AG04449 (cell line): Measurements from ENCODE around the gene SYTL1.
A peak's percentile ranks its signal among the peaks of the same experiment; 100 is the strongest.
"Not testable (repeated sequence)": the region's sequence is repeated elsewhere in the genome, so short reads cannot be mapped to it uniquely, and the experiment has no call there.

Experiments
- CTCF ChIA-PET: fragments of 350-600 bp; formaldehyde crosslinking; extraction: SDS; loops from one replicate; lab custom pipeline; 2021; ENCODE audit warnings: antibody characterized with exemption; lab: Yijun Ruan, JAX
- POLR2A ChIA-PET: fragments of 400-600, 350-600 bp; formaldehyde crosslinking; extraction: SDS; loops from one replicate; lab custom pipeline; 2020; ENCODE audit warnings: antibody characterized with exemption, inconsistent platforms; lab: Yijun Ruan, JAX
- DNase-seq: peaks from one replicate; pipeline ENCODE4 v3.0.0-alpha.2; 2010; ENCODE audit warnings: low read depth, low spot score
- H3K4me3 ChIP-seq: 2 replicates; pipeline ENCODE4 v1.5.1; 2011; ENCODE audit warnings: low read depth, mild to moderate bottlenecking, control low read depth, low read length
- CTCF ChIP-seq: IDR thresholded peaks from one replicate; pipeline ENCODE4 v1.5.1; 2011; ENCODE audit warnings: mild to moderate bottlenecking, moderate library complexity, low read length, control low read depth, inconsistent platforms; ENCODE audit not compliant: insufficient read depth; ENCODE audit errors: missing control alignments

Gene SYTL1

DNA sequence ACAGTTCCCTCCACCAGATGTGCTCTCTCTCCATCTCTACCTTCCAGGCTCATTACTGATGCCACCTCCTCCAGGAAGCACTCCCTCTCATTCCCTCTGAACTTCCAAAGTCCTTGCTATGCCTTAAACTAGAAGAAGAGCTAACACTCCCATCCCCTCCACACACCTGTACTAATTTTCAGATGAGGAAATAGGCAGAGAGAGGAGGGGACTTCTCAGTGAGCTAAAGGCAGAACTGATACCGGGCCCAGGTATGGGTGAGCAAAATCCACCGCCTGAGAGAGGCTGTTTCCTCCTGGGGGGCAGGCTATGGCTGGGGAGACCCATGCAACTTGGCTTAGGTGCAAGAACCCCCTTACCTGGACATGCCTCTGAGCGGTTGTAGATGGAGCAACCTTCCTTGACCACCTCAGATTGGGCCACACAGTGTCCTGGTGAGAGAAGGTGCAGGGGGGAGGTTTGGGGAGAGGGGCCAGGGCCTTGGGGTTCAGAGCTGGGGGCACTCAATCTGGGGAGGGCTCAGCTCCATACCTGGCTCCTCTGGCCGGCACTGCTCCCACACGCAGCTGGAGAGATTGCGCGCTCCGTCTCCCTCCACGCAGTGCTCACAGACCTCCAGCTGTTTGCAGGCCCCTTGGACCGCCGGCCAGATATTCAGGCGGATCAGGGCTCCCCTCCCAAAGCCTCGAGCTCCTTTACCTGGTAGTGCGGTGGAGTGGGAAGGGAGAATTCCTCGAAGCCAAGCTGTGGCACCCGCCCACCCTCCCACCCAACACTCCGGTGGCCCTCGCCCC is 40.3 kb downstream of the SYTL1 start:
- H3K4me3 ChIP-seq: no peak overlapping the region
- ChIA-PET CTCF (interaction anchor here (0.7 to 15.9 kb wide), 12 partner anchors 9 to 338 kb away, joined by 3 to 442 read pairs (median 6); partner anchors contain the start of gene MAP3K6), POLR2A (no interaction called here)
- TF ChIP-seq CTCF: no peak
- DNase-seq: no peak

DNA sequence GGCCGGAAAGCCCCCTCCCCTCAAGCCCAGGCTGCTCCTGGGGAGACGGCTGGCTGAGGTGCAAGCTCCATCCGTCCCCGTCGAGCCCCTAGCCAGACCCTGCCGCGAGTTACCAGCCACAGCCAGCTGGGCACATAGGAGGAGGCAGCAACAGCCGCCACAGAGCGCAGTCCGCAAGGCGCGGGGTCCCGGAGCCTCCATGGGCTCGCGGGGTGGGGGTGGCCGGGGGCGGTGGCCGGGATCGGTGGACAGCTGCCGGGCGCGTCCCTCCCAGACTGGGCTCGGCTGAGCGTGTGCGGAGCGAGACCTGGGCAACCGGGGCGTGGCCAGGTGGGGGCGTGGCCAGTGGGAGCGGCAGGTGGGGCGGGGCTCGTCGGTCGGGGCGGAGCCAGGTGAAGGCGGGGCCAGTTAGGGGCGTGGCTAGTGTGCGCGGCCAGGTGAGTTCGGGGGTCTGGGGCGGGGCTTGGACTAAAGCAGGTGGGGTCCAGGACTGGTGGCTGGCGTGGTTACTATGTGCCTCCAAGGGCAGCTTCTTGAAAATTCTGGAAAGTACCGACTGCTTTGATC is 41.3 kb downstream of the SYTL1 start, which contains the start of gene CD164L2:
CD164L2 (minus strand) TSS at position 295 of the 567 bp plus-strand sequence; CDS start at position 201, 94 bp downstream.
- POLR2A ChIA-PET: no interaction called here
- DNase-seq: no peak
- no peak for TF ChIP-seq CTCF
- no peak within 1 kb of the TSS for H3K4me3 ChIP-seq
- CTCF ChIA-PET: interaction anchor here (0.8 to 15.9 kb wide), 10 partner anchors 8 to 339 kb away, joined by 3 to 442 read pairs (median 4); partner anchors contain the start of gene MAP3K6

DNA sequence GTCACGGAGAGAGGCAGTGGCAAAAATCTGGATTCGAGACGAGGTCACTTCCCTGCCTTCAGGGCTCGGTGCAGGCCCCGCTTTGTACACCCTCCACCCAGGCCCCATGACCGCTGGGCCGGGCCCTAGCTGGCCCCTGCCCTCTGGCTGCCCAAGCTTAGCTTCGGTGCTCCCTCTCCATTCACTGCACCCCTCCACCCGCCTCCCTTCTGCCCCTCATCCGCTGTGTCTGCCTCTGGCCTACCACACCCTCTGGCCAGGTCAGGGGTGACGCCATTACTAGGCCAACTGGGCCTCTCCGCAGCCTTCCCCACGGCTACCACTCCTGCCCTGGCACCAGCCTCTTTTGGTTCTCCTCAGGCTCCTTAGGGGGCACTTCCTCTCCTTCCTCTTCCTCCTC is 41.8 kb downstream of the SYTL1 start:
- H3K4me3 ChIP-seq: no peak overlapping the region
- TF ChIP-seq CTCF: no peak
- POLR2A ChIA-PET: interaction anchor here (1.4 kb wide), 1 partner anchor 83 kb away, joined by 4 read pairs; no protein-coding TSS in a partner anchor
- CTCF ChIA-PET: interaction anchor here (0.9 to 15.9 kb wide), 8 partner anchors 12 to 281 kb away, joined by 3 to 442 read pairs (median 8); partner anchors contain the start of gene MAP3K6
- no peak for DNase-seq

- CTCF ChIA-PET: interaction anchor here (0.9 to 15.9 kb wide), 6 partner anchors 12 to 277 kb away, joined by 3 to 442 read pairs (median 18); partner anchors contain the start of gene MAP3K6
- POLR2A ChIA-PET: interaction anchor here (1.4 kb wide), 1 partner anchor 85 kb away, joined by 4 read pairs; no protein-coding TSS in a partner anchor
- not testable (repeated sequence) for H3K4me3 ChIP-seq, DNase-seq
Observed at GRCh38 chr1:27384797-27385196, 43.0 kb downstream of the SYTL1 start.

DNA sequence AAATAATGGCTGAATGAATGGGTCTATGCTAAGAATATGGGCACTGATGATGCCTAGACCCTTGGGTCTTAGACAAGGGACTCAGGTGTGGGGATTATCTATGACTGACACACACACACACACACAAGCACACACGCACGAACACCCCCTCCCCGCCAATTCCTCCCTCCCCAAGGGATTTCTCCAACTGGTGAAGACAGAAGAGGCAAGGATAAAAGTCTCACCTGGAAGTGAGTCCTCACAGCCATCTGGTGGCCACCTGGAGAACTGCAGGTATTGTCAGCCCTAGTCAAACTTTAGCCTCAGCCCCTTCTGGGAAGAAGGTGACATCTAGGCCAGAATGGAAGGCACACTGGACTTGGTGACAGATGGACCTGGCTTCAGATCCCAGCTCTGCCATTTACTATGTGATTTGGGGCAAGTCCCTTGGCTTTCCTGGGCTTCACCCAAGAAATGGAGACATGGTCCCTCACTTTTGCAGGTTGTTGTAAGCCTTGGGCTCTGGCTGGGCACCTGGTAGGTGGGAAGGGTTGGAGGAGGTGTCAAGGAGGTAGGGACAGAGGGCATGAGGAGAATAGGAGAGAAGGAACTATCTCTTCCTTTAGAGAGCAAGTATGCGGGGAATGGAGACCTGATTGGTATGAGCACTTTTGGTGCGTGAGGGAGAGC is 46.6 kb downstream of the SYTL1 start:
- H3K4me3 ChIP-seq: no peak overlapping the region
- CTCF ChIA-PET: interaction anchor here (0.7 to 15.9 kb wide), 22 partner anchors 8 to 352 kb away, joined by 3 to 442 read pairs (median 6); partner anchors contain the start of genes FCN3 and MAP3K6
- POLR2A ChIA-PET: no interaction called here
- no peak for DNase-seq
- TF ChIP-seq CTCF: peak; percentile 77

GRCh38 chr1:27391511-27392095 is 49.8 kb downstream of the SYTL1 start:
- ChIA-PET POLR2A (interaction anchor here (1.0 kb wide), 1 partner anchor 92 kb away, joined by 3 read pairs; no protein-coding TSS in a partner anchor), CTCF (interaction anchor here (0.6 to 15.9 kb wide), 30 partner anchors 10 to 348 kb away, joined by 3 to 442 read pairs (median 6); partner anchors contain the start of genes CD164L2 and MAP3K6)
- peak overlapping the region; percentile 71 for H3K4me3 ChIP-seq
- TF ChIP-seq CTCF: no peak
- no peak for DNase-seq
